PC-3 (cell line): ENCODE results near the gene EPHB1. TPM values are rescaled to one million over a fixed set of nuclear protein-coding genes. Genes with fewer than 3 reads are reported as not detected.

Source experiments
- ATAC-seq: fragments of 200-7000 bp; cut with Tn5 transposase; 2 replicates; pipeline ENCODE4 v1.9.1; 2020; ENCODE audit warnings: mild to moderate bottlenecking, moderate library complexity
- BruUV-seq: library from RNA; stranded (reverse); fragments of 400-500 nt; replicated peaks from 2 replicates; lab custom pipeline; 2021; lab: Mats Ljungman, UMichigan
- CTCF ChIA-PET: fragments of 300-600 bp; sonication (Branson Sonifier 250); formaldehyde crosslinking; loops from one replicate; lab custom pipeline; 2022; ENCODE audit warnings: antibody characterized with exemption; lab: Charles Lee
- POLR2A ChIA-PET: fragments of 300-600 bp; sonication (Branson Sonifier 250); formaldehyde crosslinking; loops from one replicate; lab custom pipeline; 2022; ENCODE audit warnings: antibody characterized with exemption; ENCODE audit not compliant: unreplicated experiment; lab: Charles Lee
- DNase-seq: peaks from one replicate; pipeline ENCODE4 v3.0.0-alpha.2; 2015
- H2AFZ ChIP-seq: fragments of 300-600 bp; sonication (generic); 2 replicates; pipeline ENCODE4 v1.6.0; 2016; ENCODE audit warnings: antibody characterized with exemption, low read length
- H3F3A ChIP-seq: fragments of 300-600 bp; sonication (generic); one replicate; pipeline ENCODE4 v1.6.0; 2017; ENCODE audit warnings: antibody characterized with exemption, low read length, control low read depth, mild to moderate bottlenecking; ENCODE audit not compliant: unreplicated experiment
- H3K27ac ChIP-seq: fragments of 300-600 bp; sonication (generic); 2 replicates; pipeline ENCODE4 v1.5.1; 2016; ENCODE audit warnings: mild to moderate bottlenecking, low read length
- H3K27me3 ChIP-seq: fragments of 300-600 bp; sonication (generic); 2 replicates; pipeline ENCODE4 v1.6.1; 2016; ENCODE audit warnings: low read length, mixed read lengths
- H3K36me3 ChIP-seq: fragments of 300-600 bp; sonication (generic); 2 replicates; pipeline ENCODE4 v1.6.1; 2016; ENCODE audit warnings: low read depth, mixed run types, low read length, mixed read lengths
- H3K4me1 ChIP-seq: fragments of 300-600 bp; sonication (generic); 2 replicates; pipeline ENCODE4 v1.5.1; 2016; ENCODE audit warnings: low read length; ENCODE audit not compliant: insufficient read depth
- H3K4me2 ChIP-seq: fragments of 300-600 bp; sonication (generic); 2 replicates; pipeline ENCODE4 v1.6.0; 2016; ENCODE audit warnings: low read length
- H3K4me3 ChIP-seq: fragments of 300-600 bp; sonication (generic); 2 replicates; pipeline ENCODE4 v1.5.1; 2016; ENCODE audit warnings: mild to moderate bottlenecking, low read length, mixed read lengths
- H3K79me2 ChIP-seq: fragments of 300-600 bp; sonication (generic); 2 replicates; pipeline ENCODE4 v1.6.1; 2017; ENCODE audit warnings: low read length, mixed read lengths
- H3K9ac ChIP-seq: fragments of 300-600 bp; sonication (generic); 2 replicates; pipeline ENCODE4 v1.6.0; 2016; ENCODE audit warnings: mild to moderate bottlenecking, low read length
- H3K9me2 ChIP-seq: fragments of 300-600 bp; sonication (generic); replicated peaks from 2 replicates; pipeline ENCODE4 v1.6.1; 2016; ENCODE audit warnings: mixed run types, low read length, mixed read lengths
- H3K9me3 ChIP-seq: fragments of 300-600 bp; sonication (generic); 2 replicates; pipeline ENCODE4 v1.6.1; 2016; ENCODE audit warnings: low read length, mixed read lengths
- H4K20me1 ChIP-seq: fragments of 300-600 bp; sonication (generic); 2 replicates; pipeline ENCODE4 v1.6.1; 2016; ENCODE audit warnings: low read length, mixed read lengths
- CTCF ChIP-seq: fragments of 300-600 bp; sonication (generic); conservative IDR thresholded peaks from 2 replicates; pipeline ENCODE4 v1.5.1; 2017; ENCODE audit warnings: antibody characterized with exemption, low read depth, mild to moderate bottlenecking, low read length
- EZH2 ChIP-seq: fragments of 300-600 bp; sonication (generic); IDR thresholded peaks from one replicate; pipeline ENCODE4 v1.6.1; 2017; ENCODE audit warnings: antibody characterized with exemption, mild to moderate bottlenecking, low read length; ENCODE audit not compliant: unreplicated experiment
- EZH2phosphoT487 ChIP-seq: fragments of 300-600 bp; sonication (generic); IDR thresholded peaks from 2 replicates; pipeline ENCODE4 v1.6.1; 2018; ENCODE audit warnings: mild to moderate bottlenecking, antibody characterized with exemption, low read length, borderline replicate concordance
- intact Hi-C: fragments of 100-400 bp; cut with micrococcal nuclease; formaldehyde crosslinking; loops from 2 replicates; pipeline ENCODE4 v1.9.0; 2023
- total RNA-seq: library from RNA; depleted of rRNA; stranded (reverse); fragments of >200 nt; gene quantifications from 2 replicates; pipeline ENCODE4 v1.2.3, GENCODE V29; 2014

The EPHB1 gene
- total RNA-seq, 1 experiment from 2014 or later = 0.69 TPM

GRCh38 chr3:134908271-134908670 lies 113.2 kb downstream of the EPHB1 start:
- no peak for TF ChIP-seq CTCF
- no peak for TF ChIP-seq EZH2
- no peak for TF ChIP-seq EZH2phosphoT487
- no peaks in the 10 kb centered on the region for H3K9me2 ChIP-seq
- no peaks in the 10 kb centered on the region for H3F3A ChIP-seq
- no peak overlapping the region for H3K27ac ChIP-seq
- ChIA-PET CTCF (no interaction called here), POLR2A (no interaction called here)
- H3K4me3 ChIP-seq = no peak overlapping the region
- intact Hi-C loops = no loop called here
- no peaks in the 10 kb centered on the region for H4K20me1 ChIP-seq
- no peaks in the 10 kb centered on the region for H3K79me2 ChIP-seq
- H3K9me3 ChIP-seq = no peaks in the 10 kb centered on the region
- H3K4me1 ChIP-seq = no peaks in the 10 kb centered on the region
- ATAC-seq (no peak), DNase-seq (no peak)
- no peak overlapping the region for H3K4me2 ChIP-seq
- H3K9ac ChIP-seq = no peak overlapping the region
- no peaks in the 10 kb centered on the region for H3K27me3 ChIP-seq
- no TSS peak for BruUV-seq
- H2AFZ ChIP-seq = no peak overlapping the region
- no peaks in the 10 kb centered on the region for H3K36me3 ChIP-seq

GRCh38 chr3:134910026-134910425 lies 115.0 kb downstream of the EPHB1 start:
- Histone ChIP-seq H2AFZ (no peak overlapping the region), H3K9me2 (no peaks in the 10 kb centered on the region), H3K27ac (no peak overlapping the region), H4K20me1 (no peaks in the 10 kb centered on the region), H3K4me3 (no peak overlapping the region), H3K27me3 (no peaks in the 10 kb centered on the region), H3K9me3 (no peaks in the 10 kb centered on the region), H3K4me1 (no peaks in the 10 kb centered on the region), H3K4me2 (no peak overlapping the region), H3K79me2 (no peaks in the 10 kb centered on the region), H3K36me3 (no peaks in the 10 kb centered on the region), H3F3A (no peaks in the 10 kb centered on the region), H3K9ac (no peak overlapping the region)
- ChIA-PET POLR2A (no interaction called here), CTCF (no interaction called here)
- BruUV-seq = no TSS peak
- ATAC-seq (no peak), DNase-seq (no peak)
- no peak for TF ChIP-seq EZH2phosphoT487
- no peak for TF ChIP-seq EZH2
- TF ChIP-seq CTCF = no peak
- intact Hi-C loops = no loop called here

- H3K4me1 ChIP-seq = no peaks in the 10 kb centered on the region
- H3K9ac ChIP-seq = no peak overlapping the region
- no peak overlapping the region for H2AFZ ChIP-seq
- no peak overlapping the region for H3K27ac ChIP-seq
- no peak overlapping the region for H3K4me2 ChIP-seq
- CTCF ChIA-PET = no interaction called here
- POLR2A ChIA-PET = no interaction called here
- no peaks in the 10 kb centered on the region for H3K9me2 ChIP-seq
- ATAC-seq = no peak
- TF ChIP-seq EZH2 = no peak
- no peaks in the 10 kb centered on the region for H4K20me1 ChIP-seq
- intact Hi-C loops = no loop called here
- peak; percentile 23 for DNase-seq
- no peaks in the 10 kb centered on the region for H3K79me2 ChIP-seq
- no peak overlapping the region for H3K4me3 ChIP-seq
- no TSS peak for BruUV-seq
- no peaks in the 10 kb centered on the region for H3K36me3 ChIP-seq
- H3F3A ChIP-seq = no peaks in the 10 kb centered on the region
- no peaks in the 10 kb centered on the region for H3K27me3 ChIP-seq
- H3K9me3 ChIP-seq = no peaks in the 10 kb centered on the region
These were observed 116.8 kb downstream of the EPHB1 start for GRCh38 chr3:134911586-134912548.
